IPS-15b (cell line): ENCODE results near the gene ANK3.

ENCODE experiments used
- H3K27me3 ChIP-seq: one replicate; pipeline ENCODE4 v1.6.1; 2013; ENCODE audit warnings: low read length; ENCODE audit not compliant: control insufficient read depth, insufficient read depth
- H3K36me3 ChIP-seq: one replicate; pipeline ENCODE4 v1.6.1; 2013; ENCODE audit warnings: low read length; ENCODE audit not compliant: control insufficient read depth, insufficient read depth
- H3K4me1 ChIP-seq: one replicate; pipeline ENCODE4 v1.6.1; 2013; ENCODE audit warnings: mild to moderate bottlenecking, low read length; ENCODE audit not compliant: control insufficient read depth, insufficient read depth
- H3K4me3 ChIP-seq: one replicate; pipeline ENCODE4 v1.5.1; 2013; ENCODE audit warnings: low read depth, low read length
- H3K9ac ChIP-seq: one replicate; pipeline ENCODE4 v1.6.1; 2013; ENCODE audit warnings: low read depth, mild to moderate bottlenecking, low read length
- H3K9me3 ChIP-seq: one replicate; pipeline ENCODE4 v1.6.1; 2013; ENCODE audit warnings: mild to moderate bottlenecking, low read length; ENCODE audit not compliant: control insufficient read depth, insufficient read depth

ANK3 gene

DNA sequence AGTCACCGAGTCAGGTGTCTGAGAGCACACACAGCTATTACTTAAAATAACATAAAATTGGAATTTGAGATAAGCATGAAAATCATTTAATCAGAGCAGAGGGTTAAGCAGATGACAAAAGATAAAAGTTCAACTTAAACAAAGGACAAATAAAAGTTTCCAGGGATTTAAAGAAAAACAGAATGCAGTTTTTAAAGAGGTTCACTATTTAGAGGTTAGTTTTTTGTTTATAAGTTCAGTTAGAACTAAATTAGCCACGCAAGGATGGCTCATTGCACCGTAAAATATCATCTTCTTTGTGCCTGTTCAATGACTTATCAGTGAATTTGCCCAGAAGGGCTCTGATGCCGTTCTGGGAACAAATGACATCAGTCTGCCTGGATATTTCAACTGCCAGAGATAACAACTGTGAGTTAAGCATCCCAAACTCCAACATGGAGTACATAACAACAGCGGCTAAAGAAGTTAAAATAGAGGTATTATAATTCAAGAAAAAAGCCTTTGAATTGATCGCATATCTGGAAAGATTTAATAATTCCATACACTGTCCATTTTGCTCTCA is 107.8 kb downstream of the ANK3 start:
- H3K9ac ChIP-seq, result no peak overlapping the region
- no peaks in the 10 kb centered on the region for H3K9me3 ChIP-seq
- no peaks in the 10 kb centered on the region for H3K36me3 ChIP-seq
- H3K4me3 ChIP-seq, result no peak overlapping the region
- H3K4me1 ChIP-seq, result no peaks in the 10 kb centered on the region
- no peaks in the 10 kb centered on the region for H3K27me3 ChIP-seq

DNA sequence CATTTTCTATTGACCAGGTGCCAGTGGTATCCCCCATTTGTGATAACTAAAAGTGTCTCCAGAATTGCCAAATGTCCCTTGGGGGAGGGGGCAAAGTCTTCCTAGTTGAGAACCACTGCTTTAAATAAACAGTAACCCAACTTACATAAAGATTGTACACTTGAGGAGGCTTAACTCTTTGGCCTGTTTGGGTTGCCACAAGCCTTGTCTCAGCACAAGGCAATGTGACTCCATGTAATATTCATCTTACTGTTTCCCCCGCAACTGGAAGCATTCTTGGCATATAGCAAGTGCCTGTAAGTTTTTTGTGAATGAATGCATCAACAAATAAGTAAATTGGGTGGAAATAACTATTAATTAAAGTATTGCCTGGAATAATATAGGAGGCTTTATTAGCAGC is 108.3 kb downstream of the ANK3 start:
- Histone ChIP-seq H3K4me3 (no peak overlapping the region), H3K4me1 (no peaks in the 10 kb centered on the region), H3K36me3 (no peaks in the 10 kb centered on the region), H3K9ac (no peak overlapping the region), H3K27me3 (no peaks in the 10 kb centered on the region), H3K9me3 (no peaks in the 10 kb centered on the region)

DNA sequence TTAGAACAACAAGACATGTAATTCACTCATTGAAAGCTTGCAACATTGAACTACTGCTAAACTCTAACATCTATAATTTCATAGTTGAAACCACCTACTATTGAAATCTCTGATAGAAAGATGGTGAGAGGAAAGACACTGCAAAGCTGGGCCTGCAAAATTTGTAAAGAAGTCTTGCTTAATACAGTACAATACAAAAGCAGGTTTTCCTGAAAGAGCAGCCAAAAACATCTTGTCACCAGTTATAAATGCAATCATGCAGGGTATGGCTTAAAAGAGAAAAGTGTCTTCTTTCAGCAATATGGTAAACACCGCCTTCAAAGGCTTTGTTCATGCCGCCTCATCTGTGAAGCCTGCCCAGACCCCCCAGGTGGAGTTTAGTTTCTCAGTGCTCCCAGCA is 109.2 kb downstream of the ANK3 start:
- no peaks in the 10 kb centered on the region for H3K4me1 ChIP-seq
- H3K27me3 ChIP-seq, result no peaks in the 10 kb centered on the region

DNA sequence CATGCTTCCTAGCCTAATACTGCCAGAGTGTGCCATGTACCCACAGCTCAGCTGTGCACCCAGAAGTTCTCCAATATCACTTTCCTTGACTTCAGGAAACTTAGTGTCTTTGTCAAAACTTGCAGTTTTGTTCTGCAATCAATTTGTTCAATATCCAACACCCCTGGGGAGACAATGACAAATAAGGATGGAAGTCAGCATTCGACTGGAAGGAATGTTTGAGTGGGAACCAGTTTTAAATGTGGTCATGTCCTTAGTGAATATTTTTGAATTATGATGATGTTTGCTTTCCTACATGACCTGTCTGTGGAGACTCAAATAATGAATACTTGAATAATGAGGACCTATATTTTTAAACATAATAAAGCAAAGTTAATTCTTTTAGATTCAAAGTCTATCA is 112.0 kb downstream of the ANK3 start:
- Histone ChIP-seq H3K9ac (no peak overlapping the region), H3K36me3 (no peaks in the 10 kb centered on the region), H3K9me3 (no peaks in the 10 kb centered on the region), H3K4me1 (no peaks in the 10 kb centered on the region), H3K27me3 (no peaks in the 10 kb centered on the region), H3K4me3 (no peak overlapping the region)

More for the DNA sequence above, 109.2 kb downstream of the ANK3 start:
- no peak overlapping the region for H3K9ac ChIP-seq
- H3K36me3 ChIP-seq, result no peaks in the 10 kb centered on the region
- H3K9me3 ChIP-seq, result no peaks in the 10 kb centered on the region
- H3K4me3 ChIP-seq, result no peak overlapping the region

DNA sequence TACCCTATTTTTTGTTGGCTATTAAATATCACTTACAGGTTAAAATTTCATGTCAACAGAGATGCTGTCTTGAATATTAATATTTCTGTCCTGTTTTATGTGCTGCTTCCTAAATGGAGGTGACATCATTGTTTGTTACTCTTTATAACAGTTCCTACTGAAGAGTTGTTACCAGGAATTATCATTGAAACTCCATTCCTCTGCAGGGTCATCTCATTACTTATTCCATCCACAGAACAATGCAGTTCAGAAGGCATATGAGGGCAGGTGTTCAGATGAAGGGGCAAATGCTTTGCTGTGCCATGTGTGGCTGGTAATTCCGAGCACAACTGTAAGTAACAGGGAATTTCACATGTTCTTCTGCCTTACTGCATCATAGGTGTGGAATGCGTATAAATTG is 113.4 kb downstream of the ANK3 start:
- Histone ChIP-seq H3K36me3 (no peaks in the 10 kb centered on the region), H3K9me3 (no peaks in the 10 kb centered on the region), H3K27me3 (no peaks in the 10 kb centered on the region), H3K4me1 (no peaks in the 10 kb centered on the region), H3K4me3 (no peak overlapping the region), H3K9ac (no peak overlapping the region)

DNA sequence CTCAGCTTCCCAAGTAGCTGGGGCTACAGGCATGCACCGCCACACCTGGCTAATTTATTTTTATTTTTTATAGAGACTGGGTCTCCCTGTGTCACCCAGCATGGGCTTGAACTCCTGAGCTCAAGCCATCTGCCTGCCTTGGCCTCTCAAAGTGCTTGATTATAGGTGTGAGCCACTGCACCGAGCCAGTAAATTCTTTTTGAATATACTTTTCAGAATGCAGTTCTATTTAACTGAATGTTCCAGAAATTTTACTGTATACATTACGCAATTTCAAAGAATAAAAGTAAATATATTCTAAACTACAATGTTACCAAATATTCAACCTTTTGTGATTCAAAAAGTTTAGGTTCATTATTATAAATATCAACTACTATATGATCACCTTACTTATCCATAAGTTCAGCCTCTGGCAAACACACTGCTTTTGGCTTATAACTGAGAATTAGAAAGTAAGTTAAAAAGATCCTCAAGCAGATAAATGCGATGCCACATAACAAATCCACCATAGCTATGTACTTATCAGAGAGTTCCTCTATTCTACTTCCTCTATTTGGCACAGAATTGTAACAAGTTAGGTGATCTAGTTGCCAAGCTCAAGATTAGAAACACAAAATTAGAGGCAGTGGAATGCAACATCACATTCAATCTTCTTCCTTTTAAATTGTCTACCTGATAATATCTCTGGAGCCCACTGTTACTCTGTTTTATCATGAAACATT is 118.2 kb downstream of the ANK3 start:
- Histone ChIP-seq H3K9me3 (no peaks in the 10 kb centered on the region), H3K9ac (no peak overlapping the region), H3K36me3 (no peaks in the 10 kb centered on the region), H3K4me1 (no peaks in the 10 kb centered on the region), H3K4me3 (no peak overlapping the region), H3K27me3 (no peaks in the 10 kb centered on the region)

DNA sequence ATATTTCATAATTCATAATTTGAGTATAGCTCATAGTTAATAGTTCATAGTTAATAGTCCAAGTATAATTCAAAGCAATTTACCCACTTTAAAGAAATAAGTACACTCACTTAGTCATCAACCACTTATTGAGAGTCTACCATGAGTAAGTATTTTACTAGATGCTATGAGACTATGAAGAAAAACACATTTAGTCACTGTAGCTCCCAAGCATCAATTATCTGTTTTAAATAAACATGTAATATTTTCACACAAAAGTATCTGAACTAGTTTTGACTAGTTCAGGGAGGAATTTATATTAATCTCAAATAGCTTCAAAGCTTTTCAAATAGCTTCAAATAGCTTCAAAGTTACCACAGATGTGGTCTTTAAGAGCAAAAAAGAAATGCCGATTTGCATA is 119.2 kb downstream of the ANK3 start:
- Histone ChIP-seq H3K36me3 (no peaks in the 10 kb centered on the region), H3K9me3 (no peaks in the 10 kb centered on the region), H3K4me3 (no peak overlapping the region), H3K27me3 (no peaks in the 10 kb centered on the region), H3K9ac (no peak overlapping the region), H3K4me1 (no peaks in the 10 kb centered on the region)

DNA sequence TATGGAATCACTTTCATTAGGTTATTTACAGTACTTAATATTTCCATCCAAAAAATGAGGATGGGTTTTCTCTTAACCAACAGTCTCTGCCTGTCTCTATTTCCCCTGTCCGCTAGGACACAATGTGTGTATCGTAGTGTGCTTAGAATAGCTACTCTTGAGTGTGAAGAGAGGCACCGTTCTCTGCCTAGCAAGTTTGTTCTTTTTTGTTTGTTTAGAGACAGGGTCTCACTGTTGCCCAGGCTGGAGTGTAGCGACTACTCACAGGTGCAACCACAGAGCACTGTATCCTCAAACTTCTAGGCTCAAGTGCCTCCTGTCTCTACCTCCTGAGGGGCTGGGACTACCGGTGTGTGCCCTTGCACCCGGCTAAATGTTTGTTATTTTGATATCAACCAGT is 121.9 kb downstream of the ANK3 start:
- no peaks in the 10 kb centered on the region for H3K9me3 ChIP-seq
- no peak overlapping the region for H3K4me3 ChIP-seq
- H3K27me3 ChIP-seq, result no peaks in the 10 kb centered on the region
- no peaks in the 10 kb centered on the region for H3K4me1 ChIP-seq
- H3K36me3 ChIP-seq, result no peaks in the 10 kb centered on the region
- no peak overlapping the region for H3K9ac ChIP-seq

DNA sequence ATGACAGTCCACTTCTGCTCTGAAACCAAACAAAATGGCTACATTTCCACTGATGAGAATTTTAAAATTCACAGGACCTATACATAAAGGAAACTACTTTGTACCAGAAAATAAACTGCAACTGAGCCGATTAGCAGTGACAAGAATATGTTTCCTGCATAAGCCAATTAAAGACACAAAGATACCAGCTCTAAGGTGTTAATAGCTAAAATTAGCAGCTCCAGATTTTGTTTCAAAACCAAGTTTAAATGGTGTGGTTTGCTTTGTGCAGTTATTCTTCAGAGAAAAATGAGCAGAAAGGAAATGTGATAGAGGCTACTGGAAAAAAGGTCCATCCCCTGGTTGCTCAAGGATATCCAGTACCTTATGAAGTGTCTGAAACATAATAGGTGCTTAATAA is 123.2 kb downstream of the ANK3 start:
- H3K4me1 ChIP-seq, result no peaks in the 10 kb centered on the region
- H3K27me3 ChIP-seq, result no peaks in the 10 kb centered on the region
- H3K4me3 ChIP-seq, result no peak overlapping the region
- H3K36me3 ChIP-seq, result no peaks in the 10 kb centered on the region
- H3K9me3 ChIP-seq, result no peaks in the 10 kb centered on the region
- H3K9ac ChIP-seq, result no peak overlapping the region

DNA sequence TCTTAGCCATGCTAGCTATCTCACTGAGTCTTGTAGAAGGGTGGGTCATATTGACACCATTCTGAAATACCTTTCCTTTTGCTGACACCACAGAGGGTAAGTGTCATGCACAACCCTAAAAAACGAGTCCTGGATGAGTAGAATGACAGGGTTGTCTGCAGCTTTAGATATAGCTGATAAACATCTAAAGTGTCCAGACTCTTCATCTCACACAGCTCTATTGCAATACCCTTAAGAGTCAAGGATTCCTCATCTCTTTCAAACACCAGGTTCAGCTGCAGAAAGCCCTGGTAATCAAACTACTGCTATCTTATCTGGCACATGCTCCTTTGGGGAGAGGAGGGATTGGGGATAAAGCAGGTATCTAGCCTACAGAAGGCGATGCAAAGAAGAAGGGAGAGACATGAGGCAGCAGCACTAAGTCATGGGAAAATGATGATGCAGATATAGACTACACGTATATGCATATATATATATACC is 127.0 kb downstream of the ANK3 start:
- no peaks in the 10 kb centered on the region for H3K9me3 ChIP-seq

DNA sequence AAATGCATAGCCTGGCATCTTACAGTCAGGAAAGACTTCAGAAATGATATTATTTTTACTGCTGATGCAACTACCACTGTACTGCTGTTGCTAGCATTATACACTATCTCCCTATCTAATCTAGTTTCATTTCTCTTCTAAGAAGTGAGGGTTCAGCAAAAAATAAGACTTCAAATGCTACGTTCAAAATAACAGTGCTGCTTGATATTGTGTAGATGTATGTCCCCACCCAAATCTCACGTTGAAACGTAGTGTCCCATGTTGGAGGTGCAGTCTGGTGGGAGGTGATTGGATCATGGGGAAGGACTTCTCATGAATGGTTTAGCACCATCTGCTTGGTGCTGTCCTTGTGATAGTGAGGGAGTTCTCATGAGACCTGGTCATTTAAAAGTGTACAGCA is 129.4 kb downstream of the ANK3 start:
- H3K4me1 ChIP-seq, result peaks cover 10% of the 10 kb centered on the region
- no peaks in the 10 kb centered on the region for H3K27me3 ChIP-seq
- H3K36me3 ChIP-seq, result no peaks in the 10 kb centered on the region
- no peak overlapping the region for H3K4me3 ChIP-seq
- no peaks in the 10 kb centered on the region for H3K9me3 ChIP-seq
- H3K9ac ChIP-seq, result no peak overlapping the region

More for the DNA sequence above, 127.0 kb downstream of the ANK3 start:
- H3K36me3 ChIP-seq, result no peaks in the 10 kb centered on the region
- H3K9ac ChIP-seq, result no peak overlapping the region
- H3K27me3 ChIP-seq, result no peaks in the 10 kb centered on the region
- H3K4me3 ChIP-seq, result no peak overlapping the region
- H3K4me1 ChIP-seq, result peaks cover 10% of the 10 kb centered on the region

DNA sequence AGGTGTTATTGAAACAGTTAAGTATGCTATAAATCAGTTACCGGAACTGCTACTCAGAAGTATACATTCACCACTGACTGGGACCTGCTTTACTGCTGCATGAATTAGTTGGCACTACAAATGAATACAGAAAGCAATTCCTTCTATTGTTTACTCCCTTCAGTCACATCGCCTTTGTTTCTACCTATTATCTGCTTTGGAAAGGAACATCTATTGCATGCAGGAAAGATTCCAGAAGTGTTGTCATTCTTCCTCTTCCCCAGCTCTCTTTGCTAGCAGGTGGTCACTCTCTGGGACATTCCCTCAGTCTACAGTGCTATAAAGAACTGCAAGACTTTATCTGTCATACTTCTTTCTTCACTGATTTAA is 131.3 kb downstream of the ANK3 start:
- Histone ChIP-seq H3K9ac (no peak overlapping the region), H3K36me3 (no peaks in the 10 kb centered on the region), H3K27me3 (no peaks in the 10 kb centered on the region), H3K9me3 (no peaks in the 10 kb centered on the region), H3K4me3 (no peak overlapping the region), H3K4me1 (peaks cover 10% of the 10 kb centered on the region)
